GM12878 (cell line): Measurements from ENCODE around the gene GTF3A. TPM values are rescaled to one million over a fixed set of nuclear protein-coding genes. Genes with fewer than 3 reads are reported as not detected.
A peak's percentile ranks its signal among the peaks of the same experiment; 100 is the strongest.

Experiments used
- ATAC-seq: fragments of 200-7000 bp; cut with Tn5 transposase; 3 replicates; pipeline ENCODE4 v1.9.1; 2020; ENCODE audit warnings: mild to moderate bottlenecking, moderate library complexity
- BruUV-seq: library from RNA; stranded (reverse); fragments of 400-500 nt; replicated peaks from 2 replicates; lab custom pipeline; 2021; lab: Mats Ljungman, UMichigan
- CTCF ChIA-PET: fragments of 300-600 bp; sonication (Branson Sonifier 250); formaldehyde crosslinking; extraction: SDS; loops from one replicate; lab custom pipeline; 2021; ENCODE audit warnings: inconsistent platforms; lab: Yijun Ruan, JAX
- POLR2A ChIA-PET: fragments of 350-600 bp; formaldehyde crosslinking; extraction: SDS; loops from one replicate; lab custom pipeline; 2021; ENCODE audit warnings: inconsistent platforms; lab: Charles Lee
- RAD21 ChIA-PET: fragments of 300-600 bp; sonication (Branson Sonifier 250); formaldehyde crosslinking; loops from one replicate; lab custom pipeline; 2023; ENCODE audit warnings: antibody characterized with exemption; ENCODE audit not compliant: unreplicated experiment; lab: Charles Lee
- SMC1A ChIA-PET: fragments of 300-600 bp; sonication (Branson Sonifier 250); formaldehyde crosslinking; loops from one replicate; lab custom pipeline; 2023; ENCODE audit not compliant: unreplicated experiment, uncharacterized antibody; lab: Charles Lee
- DNase-seq: peaks from one replicate; pipeline ENCODE4 v3.0.0-alpha.2; 2011; ENCODE audit warnings: low read depth, low spot score
- FAIRE-seq: peaks from 3 replicates; lab custom pipeline; 2011; peaks lifted over from hg19 to GRCh38; lab: Jason Lieb, UNC
- H2AFZ ChIP-seq: 2 replicates; pipeline ENCODE4 v1.6.0; 2011; ENCODE audit warnings: low read depth, low read length, control low read depth; ENCODE audit not compliant: control insufficient read depth
- H3K27ac ChIP-seq: 2 replicates; pipeline ENCODE4 v1.5.1; 2011; ENCODE audit warnings: control low read depth; ENCODE audit not compliant: control insufficient read depth, insufficient read depth
- H3K27me3 ChIP-seq, 2 experiments: replicated peaks in 1 of 2; 2 replicates each; pipeline versions ENCODE4 v1.6.0 to v1.6.1; 2011; ENCODE audit warnings: low read length in 1 of 2; ENCODE audit not compliant: control insufficient read depth in 2 of 2, insufficient read depth in 2 of 2
- H3K36me3 ChIP-seq, 2 experiments: 2 replicates each; pipeline ENCODE4 v1.5.1; 2011; ENCODE audit warnings: low read length in 1 of 2; ENCODE audit not compliant: control insufficient read depth in 2 of 2, insufficient read depth in 2 of 2
- H3K4me1 ChIP-seq: 2 replicates; pipeline ENCODE4 v1.6.1; 2011; ENCODE audit warnings: mild to moderate bottlenecking, low read length, moderate library complexity, mixed read lengths; ENCODE audit not compliant: control insufficient read depth, insufficient read depth
- H3K4me2 ChIP-seq: 2 replicates; pipeline ENCODE4 v1.6.0; 2011; ENCODE audit warnings: control low read depth; ENCODE audit not compliant: control insufficient read depth, insufficient read depth
- H3K4me3 ChIP-seq: fragments of 200-600 bp; sonication (generic); 2 replicates; pipeline ENCODE4 v1.5.1; 2016
- H3K79me2 ChIP-seq: 2 replicates; pipeline ENCODE4 v1.6.0; 2011; ENCODE audit warnings: low read length; ENCODE audit not compliant: control insufficient read depth, insufficient read depth
- H3K9ac ChIP-seq: 2 replicates; pipeline ENCODE4 v1.8.0; 2011; ENCODE audit warnings: low read length, control low read depth, mixed read lengths; ENCODE audit not compliant: control insufficient read depth, insufficient read depth
- H3K9me3 ChIP-seq: replicated peaks from 3 replicates; pipeline ENCODE4 v1.5.1; 2011; ENCODE audit warnings: mild to moderate bottlenecking, low read length; ENCODE audit not compliant: control insufficient read depth, insufficient read depth
- H4K20me1 ChIP-seq: 2 replicates; pipeline ENCODE4 v1.6.0; 2011; ENCODE audit not compliant: control insufficient read depth, insufficient read depth
- TARDBP ChIP-seq: IDR thresholded peaks from 2 replicates; pipeline ENCODE4 v1.6.1; 2016; ENCODE audit warnings: borderline replicate concordance
- YY1 ChIP-seq: IDR thresholded peaks from 2 replicates; pipeline ENCODE4 v1.6.1; 2011; ENCODE audit warnings: low read depth, mild to moderate bottlenecking, low read length
- WGBS: methylation state at CpG from one replicate; pipeline ENCODE4 v1.1.6; 2016; ENCODE audit warnings: low lambda C conversion rate; ENCODE audit not compliant: insufficient replicate concordance, insufficient coverage; ENCODE audit errors: missing lambda C conversion rate; 5-methylcytosine and 5-hydroxymethylcytosine counted together
- in situ Hi-C: fragments of 300-500 bp; cut with MboI; formaldehyde crosslinking; loops from 9 replicates; pipeline ENCODE4 v1.14.3; 2018; ENCODE audit warnings: mixed read lengths
- intact Hi-C: fragments of 100-400 bp; cut with micrococcal nuclease; formaldehyde crosslinking; loops from one replicate; pipeline ENCODE4 v1.14.2; 2022; ENCODE audit not compliant: unreplicated experiment
- polyA plus RNA-seq, 11 experiments: library from polyadenylated mRNA; depleted of rRNA in 4 of 11; unstranded in 6 of 11; stranded (reverse) in 5 of 11; fragments of >200 nt; fragmentation: Nextera tagmentation in 4 of 11; fragmentation: Illumina TruSeq in 1 of 11; extraction: Ambion mirVana in 4 of 11; extraction: Trizol in 1 of 11; gene quantifications; 1 replicate in 1 of 11; 2 replicates in 10 of 11; pipeline versions ENCODE4 v1.2.1 to v1.2.3, GENCODE V29; 2011 to 2016; ENCODE audit warnings: inconsistent platforms in 2 of 11, missing spikeins in 2 of 11, low read depth in 1 of 11
- small RNA-seq: library from RNA; depleted of rRNA; stranded (forward); fragments of <200 nt; gene quantifications from one replicate; pipeline ENCODE3, GENCODE V24; 2014
- total RNA-seq, 4 experiments: library from RNA; depleted of rRNA in 3 of 4; stranded (reverse); fragments of >200 nt in 3 of 4; fragmentation: Illumina TruSeq in 1 of 4; extraction: Trizol in 1 of 4; gene quantifications; 2 replicates each; pipeline versions ENCODE4 v1.2.1 to v1.2.3, GENCODE V29; 2013 to 2021
- TF ChIP-seq, protein P1 (sequence below): IDR thresholded peaks from 2 replicates; pipeline ENCODE4 v1.6.1; 2011; ENCODE audit warnings: low read depth, low read length, improper control_type of control experiment, borderline replicate concordance

Gene GTF3A
- total and polyA plus RNA-seq, 10 of the 15 experiments (the other 5 are each of a cell fraction or from before 2014, with no cell fraction given), result 74.2 to 524 (median 216) TPM

DNA sequence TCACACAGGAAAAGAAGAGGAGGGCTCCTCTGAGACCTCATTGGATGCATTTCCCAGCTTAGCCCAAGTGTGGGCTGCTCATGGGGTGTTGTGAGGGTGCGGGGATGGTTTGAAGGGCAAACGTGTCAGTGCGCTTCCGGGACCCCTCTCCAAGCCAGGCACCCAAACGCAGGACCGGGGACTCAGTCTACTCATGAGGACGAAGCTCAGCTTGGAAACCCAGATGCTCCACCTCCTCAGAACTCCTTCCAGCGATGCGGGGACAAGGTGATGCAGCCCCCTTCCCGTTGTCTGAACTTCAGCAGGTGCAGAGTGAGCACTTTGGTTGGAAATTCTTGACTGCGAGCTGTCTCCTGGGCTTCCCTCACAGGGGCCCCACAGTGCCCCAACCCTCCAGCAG, 59.0 kb downstream of the GTF3A start:
- H3K27ac ChIP-seq, result peak overlapping the region; percentile 44
- TF ChIP-seq YY1 (0 out of 2 replicates have a peak, but pooled peaks have one; percentile 4), TARDBP (no peak)
- TF ChIP-seq, protein P1, sequence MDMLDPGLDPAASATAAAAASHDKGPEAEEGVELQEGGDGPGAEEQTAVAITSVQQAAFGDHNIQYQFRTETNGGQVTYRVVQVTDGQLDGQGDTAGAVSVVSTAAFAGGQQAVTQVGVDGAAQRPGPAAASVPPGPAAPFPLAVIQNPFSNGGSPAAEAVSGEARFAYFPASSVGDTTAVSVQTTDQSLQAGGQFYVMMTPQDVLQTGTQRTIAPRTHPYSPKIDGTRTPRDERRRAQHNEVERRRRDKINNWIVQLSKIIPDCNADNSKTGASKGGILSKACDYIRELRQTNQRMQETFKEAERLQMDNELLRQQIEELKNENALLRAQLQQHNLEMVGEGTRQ, result no peak
- H3K4me1 ChIP-seq, result peaks cover 21% of the 10 kb centered on the region
- SMC1A ChIA-PET, result no interaction called here
- no peak overlapping the region for H3K9ac ChIP-seq
- WGBS, result 93% methylated on average over 11 of the region's 11 CpGs
- CTCF ChIA-PET, result interaction anchor here (1.4 kb wide), 1 partner anchor 51 kb away, joined by 5 read pairs; no protein-coding TSS in a partner anchor
- no peak overlapping the region for H3K4me3 ChIP-seq
- FAIRE-seq, result no peak
- H3K4me2 ChIP-seq, result peak overlapping the region; percentile 68
- H3K9me3 ChIP-seq, result peaks cover 10% of the 10 kb centered on the region; the same call in 2 of the 3 replicates
- H3K36me3 ChIP-seq, result no peaks in the 10 kb centered on the region
- RAD21 ChIA-PET, result no interaction called here
- peak overlapping the region; percentile 88 for H2AFZ ChIP-seq
- no TSS peak for BruUV-seq
- no peak; the same call in 2 of the 3 replicates for ATAC-seq
- no peak for DNase-seq
- POLR2A ChIA-PET, result no interaction called here
- no peaks in the 10 kb centered on the region for H3K27me3 ChIP-seq
- H4K20me1 ChIP-seq, result no peaks in the 10 kb centered on the region
- in situ Hi-C loops, result no loop called here
- intact Hi-C loops, result no loop called here
- no peaks in the 10 kb centered on the region for H3K79me2 ChIP-seq

Small RNA genes lying within 50 kb of the gene (small RNA-seq; reads per million reads assigned to genes)
- not detected for gene RNY1P1

Other genes with a start within 250 kb of the GTF3A start
- gene RPL21, start 173.1 kb upstream of the GTF3A start, total RNA-seq (2014; rRNA removed), result 1,153 and 1,203 TPM in 2 replicates
- 3,751 and 3,758 TPM in 2 replicates for gene RPL21, start 173.1 kb upstream of the GTF3A start, total RNA-seq (2014; rRNA removed; fragmentation: Illumina TruSeq; extraction: Trizol)
- 1,747 and 1,749 TPM in 2 replicates for gene RPL21, start 173.1 kb upstream of the GTF3A start, total RNA-seq (2021)
- gene RPL21, start 173.1 kb upstream of the GTF3A start, polyA plus RNA-seq (2011; rRNA removed), result 1,565 and 1,921 TPM in 2 replicates
- 3,148 and 4,027 TPM in 2 replicates for gene RPL21, start 173.1 kb upstream of the GTF3A start, polyA plus RNA-seq (2014; fragmentation: Illumina TruSeq; extraction: Trizol)
- 1,000 to 10,000 TPM; 8,593 to 9,760 TPM for gene RPL21, start 173.1 kb upstream of the GTF3A start, polyA plus RNA-seq (2014; fragmentation: Nextera tagmentation; extraction: Ambion mirVana)
- 1,319 and 1,648 TPM in 2 replicates for gene RPL21, start 173.1 kb upstream of the GTF3A start, polyA plus RNA-seq (2014; rRNA removed)
- 100 to 1,000 TPM; 817 to 826 TPM for gene RPL21, start 173.1 kb upstream of the GTF3A start, polyA plus RNA-seq (2016; fragmentation: Nextera tagmentation; extraction: Ambion mirVana)
- gene RASL11A, start 153.8 kb upstream of the GTF3A start, total RNA-seq (2014; rRNA removed), result 0.85 and 1.4 TPM in 2 replicates
- gene RASL11A, start 153.8 kb upstream of the GTF3A start, total RNA-seq (2014; rRNA removed; fragmentation: Illumina TruSeq; extraction: Trizol), result 0.41 and 0.45 TPM in 2 replicates
- 0.29 and 0.41 TPM in 2 replicates for gene RASL11A, start 153.8 kb upstream of the GTF3A start, total RNA-seq (2021)
- gene RASL11A, start 153.8 kb upstream of the GTF3A start, polyA plus RNA-seq (2011; rRNA removed), result 0.14 and 0.35 TPM in 2 replicates
- 0.27 and 1.3 TPM in 2 replicates for gene RASL11A, start 153.8 kb upstream of the GTF3A start, polyA plus RNA-seq (2014; fragmentation: Illumina TruSeq; extraction: Trizol)
- under 1 TPM in 1 of 2 experiments, not detected in 1; 0.04 TPM for gene RASL11A, start 153.8 kb upstream of the GTF3A start, polyA plus RNA-seq (2014; fragmentation: Nextera tagmentation; extraction: Ambion mirVana)
- gene RASL11A, start 153.8 kb upstream of the GTF3A start, polyA plus RNA-seq (2014; rRNA removed), result 0.77 and 0.91 TPM in 2 replicates
- gene RASL11A, start 153.8 kb upstream of the GTF3A start, polyA plus RNA-seq (2016; fragmentation: Nextera tagmentation; extraction: Ambion mirVana), result under 1 TPM; 0.10 to 0.39 TPM
- gene MTIF3, start 25.9 kb downstream of the GTF3A start, total RNA-seq (2014; rRNA removed), result 26.0 and 47.3 TPM in 2 replicates
- 44.2 and 48.4 TPM in 2 replicates for gene MTIF3, start 25.9 kb downstream of the GTF3A start, total RNA-seq (2014; rRNA removed; fragmentation: Illumina TruSeq; extraction: Trizol)
- gene MTIF3, start 25.9 kb downstream of the GTF3A start, total RNA-seq (2021), result 22.4 and 22.5 TPM in 2 replicates
- 49.1 and 70.3 TPM in 2 replicates for gene MTIF3, start 25.9 kb downstream of the GTF3A start, polyA plus RNA-seq (2011; rRNA removed)
- gene MTIF3, start 25.9 kb downstream of the GTF3A start, polyA plus RNA-seq (2014; fragmentation: Illumina TruSeq; extraction: Trizol), result 68.0 and 75.1 TPM in 2 replicates
- 10 to 100 TPM; 64.7 to 73.9 TPM for gene MTIF3, start 25.9 kb downstream of the GTF3A start, polyA plus RNA-seq (2014; fragmentation: Nextera tagmentation; extraction: Ambion mirVana)
- gene MTIF3, start 25.9 kb downstream of the GTF3A start, polyA plus RNA-seq (2014; rRNA removed), result 29.4 and 40.0 TPM in 2 replicates
- gene MTIF3, start 25.9 kb downstream of the GTF3A start, polyA plus RNA-seq (2016; fragmentation: Nextera tagmentation; extraction: Ambion mirVana), result 10 to 100 TPM; 50.3 to 51.1 TPM
- gene LNX2, start 195.9 kb downstream of the GTF3A start, total RNA-seq (2014; rRNA removed), result 5.2 and 5.4 TPM in 2 replicates
- 6.2 and 6.3 TPM in 2 replicates for gene LNX2, start 195.9 kb downstream of the GTF3A start, total RNA-seq (2014; rRNA removed; fragmentation: Illumina TruSeq; extraction: Trizol)
- gene LNX2, start 195.9 kb downstream of the GTF3A start, total RNA-seq (2021), result 4.7 and 4.8 TPM in 2 replicates
- gene LNX2, start 195.9 kb downstream of the GTF3A start, polyA plus RNA-seq (2011; rRNA removed), result 7.7 and 7.9 TPM in 2 replicates
- 5.9 and 6.5 TPM in 2 replicates for gene LNX2, start 195.9 kb downstream of the GTF3A start, polyA plus RNA-seq (2014; fragmentation: Illumina TruSeq; extraction: Trizol)
- gene LNX2, start 195.9 kb downstream of the GTF3A start, polyA plus RNA-seq (2014; fragmentation: Nextera tagmentation; extraction: Ambion mirVana), result 1 to 10 TPM; 1.3 to 1.9 TPM
- gene LNX2, start 195.9 kb downstream of the GTF3A start, polyA plus RNA-seq (2014; rRNA removed), result 3.5 and 3.7 TPM in 2 replicates
- 1 to 10 TPM; 4.0 to 4.1 TPM for gene LNX2, start 195.9 kb downstream of the GTF3A start, polyA plus RNA-seq (2016; fragmentation: Nextera tagmentation; extraction: Ambion mirVana)
- 119 and 136 TPM in 2 replicates for gene POLR1D, start 197.3 kb downstream of the GTF3A start, total RNA-seq (2014; rRNA removed)
- gene POLR1D, start 197.3 kb downstream of the GTF3A start, total RNA-seq (2014; rRNA removed; fragmentation: Illumina TruSeq; extraction: Trizol), result 160 TPM in 2 replicates
- 153 and 156 TPM in 2 replicates for gene POLR1D, start 197.3 kb downstream of the GTF3A start, total RNA-seq (2021)
- 219 and 229 TPM in 2 replicates for gene POLR1D, start 197.3 kb downstream of the GTF3A start, polyA plus RNA-seq (2011; rRNA removed)
- gene POLR1D, start 197.3 kb downstream of the GTF3A start, polyA plus RNA-seq (2014; fragmentation: Illumina TruSeq; extraction: Trizol), result 223 and 290 TPM in 2 replicates
- 100 to 1,000 TPM; 190 to 219 TPM for gene POLR1D, start 197.3 kb downstream of the GTF3A start, polyA plus RNA-seq (2014; fragmentation: Nextera tagmentation; extraction: Ambion mirVana)
- gene POLR1D, start 197.3 kb downstream of the GTF3A start, polyA plus RNA-seq (2014; rRNA removed), result 155 and 160 TPM in 2 replicates
- 100 to 1,000 TPM; 132 to 137 TPM for gene POLR1D, start 197.3 kb downstream of the GTF3A start, polyA plus RNA-seq (2016; fragmentation: Nextera tagmentation; extraction: Ambion mirVana)